HG02852 (cell line): ENCODE data around the gene UBE2QL1.

Experiments
- ATAC-seq: cut with Tn5 transposase; IDR thresholded peaks from one replicate; pipeline ENCODE4 v1.9.1; 2021; ENCODE audit warnings: mild to moderate bottlenecking, moderate library complexity; ENCODE audit not compliant: unreplicated experiment

Gene UBE2QL1

DNA sequence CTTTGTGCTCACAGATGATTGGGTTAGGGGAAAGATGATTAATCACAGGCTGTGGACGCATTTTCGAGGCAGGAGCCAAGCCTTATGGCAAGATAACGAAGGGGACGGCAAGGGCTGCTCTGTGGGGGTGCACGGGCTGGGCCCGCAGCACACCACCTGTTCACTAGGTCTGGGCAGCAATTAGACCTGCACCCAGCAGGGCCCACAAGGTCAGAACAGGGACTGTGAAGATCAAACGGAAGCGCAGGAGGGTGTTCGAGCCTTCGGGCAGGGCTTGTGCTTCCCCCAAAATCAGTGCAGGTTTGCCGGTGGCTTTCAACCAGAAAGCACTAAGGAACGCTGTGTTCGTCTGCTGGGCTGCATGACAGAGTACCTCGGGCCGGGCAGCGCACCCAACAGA, 73.7 kb downstream of the UBE2QL1 start:
- no peak for ATAC-seq

DNA sequence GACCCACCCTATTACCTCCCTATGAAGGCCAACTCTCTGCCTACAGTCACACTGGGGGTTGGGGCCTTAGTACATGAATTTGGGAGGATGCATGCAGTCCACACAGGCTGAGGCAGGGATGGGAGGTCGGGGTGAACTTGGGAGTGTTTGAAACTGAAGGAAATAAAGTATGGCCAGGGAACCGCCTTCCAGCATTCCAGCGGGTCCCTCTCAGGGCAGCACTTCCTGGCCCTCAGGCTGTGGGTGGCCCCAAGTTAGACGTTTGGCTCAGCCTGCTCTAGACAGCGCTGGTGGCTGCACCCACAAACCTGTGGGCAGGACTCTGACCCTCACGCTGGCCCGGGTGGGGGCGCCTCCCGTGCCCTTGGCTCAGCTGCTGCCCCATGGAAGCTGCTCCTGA, 74.3 kb downstream of the UBE2QL1 start:
- ATAC-seq = no peak

DNA sequence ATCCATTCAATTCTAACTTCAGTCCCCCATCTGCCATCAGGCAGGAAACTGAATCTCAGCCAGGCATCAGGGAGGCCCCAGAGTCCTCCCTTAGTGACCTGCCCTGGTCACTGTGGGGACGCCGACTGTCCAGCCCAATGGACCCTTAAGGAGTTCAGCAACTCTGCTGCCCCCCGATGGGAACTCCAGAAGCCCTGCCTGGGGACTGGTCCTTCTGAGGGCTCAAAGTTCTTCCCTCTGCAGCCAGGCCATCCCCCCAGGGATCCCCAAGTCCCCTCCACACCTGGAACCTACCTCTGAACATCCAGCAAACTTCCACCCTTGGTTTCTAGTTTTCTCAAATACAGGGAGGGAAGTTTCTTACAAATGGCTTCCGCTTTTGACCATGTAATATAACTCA, 76.8 kb downstream of the UBE2QL1 start:
- no peak for ATAC-seq

DNA sequence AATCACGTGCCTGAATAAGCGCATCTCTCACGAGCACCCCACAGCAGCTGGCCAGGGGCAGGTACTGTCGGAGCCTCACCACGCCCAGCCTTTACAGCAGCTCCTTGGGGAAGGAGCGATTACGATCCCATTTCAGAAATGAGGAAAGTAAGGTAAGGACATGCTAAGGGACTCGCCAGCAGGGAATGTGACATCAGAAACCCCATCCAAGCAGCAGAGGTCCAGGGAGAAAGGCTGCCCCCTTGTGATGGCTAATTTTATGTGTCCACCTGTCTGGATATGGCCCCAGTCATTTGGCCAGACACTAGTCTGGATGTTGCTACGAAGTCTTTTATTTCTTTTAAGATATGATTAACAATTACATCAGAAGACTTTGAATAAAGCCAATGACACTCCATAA, 77.3 kb downstream of the UBE2QL1 start:
- ATAC-seq = no peak

DNA sequence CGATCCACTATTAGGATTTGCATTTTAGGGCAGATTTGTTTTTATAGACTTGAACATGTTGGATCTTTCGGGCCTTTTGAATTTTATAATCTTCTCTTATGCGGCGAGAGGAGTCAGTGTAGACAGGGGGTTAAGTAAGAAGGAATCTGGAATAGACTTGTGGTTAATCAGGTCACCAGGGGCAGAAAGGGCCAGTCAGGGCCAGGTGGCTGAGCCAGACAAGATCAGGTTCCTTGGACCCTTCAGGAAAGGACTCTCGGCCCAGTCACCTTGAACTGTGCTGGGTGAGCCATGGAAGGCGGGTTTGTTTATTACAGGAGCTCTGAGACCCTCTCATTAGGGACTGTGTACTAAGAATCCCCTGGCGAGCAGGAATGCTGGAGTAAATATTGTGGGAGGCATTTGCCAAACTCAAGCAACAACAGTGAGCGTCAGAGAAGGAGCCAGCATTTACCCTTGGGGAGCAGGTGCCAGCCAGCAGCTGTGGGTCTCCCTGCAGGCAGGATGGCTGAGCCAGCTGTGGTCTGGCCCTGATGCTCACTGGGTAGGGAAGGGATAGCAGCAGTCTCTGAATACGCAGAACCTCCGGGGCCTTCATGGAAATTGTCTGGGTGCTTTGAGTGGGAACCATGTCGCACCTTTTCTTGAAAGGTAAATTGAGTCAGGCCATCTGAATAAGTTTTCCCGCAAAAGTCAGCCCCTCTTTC, 79.2 kb downstream of the UBE2QL1 start:
- no peak for ATAC-seq

DNA sequence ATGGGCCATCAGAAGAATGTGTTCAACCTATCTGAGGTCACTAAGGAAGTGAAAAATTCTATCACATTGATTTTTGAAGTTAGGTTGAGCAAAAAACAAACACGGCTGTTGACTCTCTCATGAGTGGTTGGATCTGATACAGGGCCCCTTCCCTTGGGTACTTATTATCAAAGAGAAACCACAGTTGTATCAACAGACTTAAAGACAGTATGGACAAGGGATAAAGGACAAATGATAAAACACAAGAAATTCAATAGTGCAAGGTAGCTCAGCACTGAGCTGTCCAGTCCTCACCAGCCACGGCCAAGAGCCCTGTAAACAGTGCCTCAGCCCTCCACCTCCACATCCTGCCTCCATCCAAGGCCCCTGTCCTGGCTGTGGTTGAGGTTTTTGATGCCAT, 86.9 kb downstream of the UBE2QL1 start:
- no peak for ATAC-seq

DNA sequence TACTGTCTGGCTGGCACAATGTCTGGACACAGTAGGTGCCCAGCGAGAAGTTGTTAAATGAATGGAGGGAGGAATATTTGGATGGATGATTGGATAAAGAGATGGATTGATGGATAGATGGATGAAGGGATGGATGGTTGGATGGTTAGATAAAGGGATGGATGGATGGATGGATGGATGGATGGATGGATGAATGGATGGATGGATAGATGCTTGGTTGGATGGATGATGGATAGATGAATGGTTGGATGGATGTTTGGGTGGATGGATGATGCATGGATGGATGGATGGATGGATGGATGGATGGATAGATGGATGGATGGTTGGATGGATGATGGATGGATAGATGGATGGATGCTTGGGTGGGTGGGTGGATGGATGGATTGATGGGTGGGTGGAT, 90.4 kb downstream of the UBE2QL1 start:
- ATAC-seq = no peak

DNA sequence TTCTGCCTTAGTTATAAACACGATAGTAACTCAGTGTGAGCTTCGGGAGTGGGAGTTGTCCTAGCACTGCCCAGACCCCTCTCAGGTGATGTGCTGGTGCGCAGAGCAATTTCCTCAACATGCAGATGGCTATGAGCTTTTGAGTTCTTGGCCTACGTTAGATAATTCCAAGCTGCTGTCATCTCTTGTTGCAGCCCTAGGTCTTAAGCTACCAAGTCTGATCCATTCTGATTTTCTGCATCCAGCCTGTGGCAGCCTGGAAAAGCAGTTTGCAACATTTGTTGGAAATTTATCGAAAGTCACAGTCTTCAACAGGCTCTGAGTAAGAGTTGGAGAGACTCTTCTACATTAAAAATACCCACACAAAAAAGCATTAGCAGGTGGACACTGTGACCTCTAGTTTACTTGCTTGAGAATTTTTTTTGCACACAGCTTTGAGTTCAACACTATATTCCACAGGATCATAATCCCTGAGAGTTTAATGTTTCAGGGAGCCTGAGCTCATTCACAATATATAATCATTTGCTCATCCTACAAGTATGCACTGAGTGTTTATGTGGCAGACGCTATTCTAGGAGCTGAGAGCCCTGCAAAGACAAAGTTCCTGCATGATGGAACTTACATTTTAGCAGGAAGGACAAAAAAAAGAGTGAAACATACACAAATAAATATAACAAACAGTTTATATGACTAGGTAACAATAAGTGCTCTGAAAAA, 91.6 kb downstream of the UBE2QL1 start:
- ATAC-seq = no peak

DNA sequence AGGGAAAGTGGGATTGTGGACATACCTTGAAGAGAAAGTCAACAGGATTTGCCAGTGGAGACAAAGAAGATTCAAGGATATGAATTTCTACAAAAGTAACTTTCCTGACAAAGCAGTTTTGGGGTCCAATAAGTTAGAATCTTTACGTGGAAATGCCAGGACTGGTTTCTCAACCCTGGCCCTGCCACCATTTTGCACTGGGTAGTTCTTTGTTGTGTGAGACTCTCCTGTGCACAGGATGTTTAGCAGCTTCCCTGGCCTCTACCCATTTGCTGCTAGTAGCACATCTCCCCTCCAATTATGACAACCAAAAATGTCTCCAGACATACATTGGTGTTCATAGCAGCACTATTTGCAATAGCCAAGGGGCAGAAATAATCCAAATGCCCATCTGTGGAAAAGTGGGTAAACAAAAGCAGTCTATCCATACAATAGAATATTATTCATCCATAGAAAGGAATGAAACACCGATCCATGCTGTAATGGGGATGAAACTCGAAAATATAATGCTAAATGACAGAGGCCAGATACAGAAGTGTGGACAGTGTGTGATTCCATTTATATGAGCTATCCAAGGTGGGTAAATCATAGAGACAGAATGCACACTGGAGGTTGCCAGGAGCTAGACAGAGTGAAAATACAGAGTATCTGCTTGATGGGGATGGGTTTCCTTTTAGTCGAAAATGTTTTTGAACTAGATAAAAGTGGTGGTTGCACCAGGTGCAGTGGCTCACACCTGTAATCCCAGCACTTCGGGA, 92.8 kb downstream of the UBE2QL1 start:
- no peak for ATAC-seq

DNA sequence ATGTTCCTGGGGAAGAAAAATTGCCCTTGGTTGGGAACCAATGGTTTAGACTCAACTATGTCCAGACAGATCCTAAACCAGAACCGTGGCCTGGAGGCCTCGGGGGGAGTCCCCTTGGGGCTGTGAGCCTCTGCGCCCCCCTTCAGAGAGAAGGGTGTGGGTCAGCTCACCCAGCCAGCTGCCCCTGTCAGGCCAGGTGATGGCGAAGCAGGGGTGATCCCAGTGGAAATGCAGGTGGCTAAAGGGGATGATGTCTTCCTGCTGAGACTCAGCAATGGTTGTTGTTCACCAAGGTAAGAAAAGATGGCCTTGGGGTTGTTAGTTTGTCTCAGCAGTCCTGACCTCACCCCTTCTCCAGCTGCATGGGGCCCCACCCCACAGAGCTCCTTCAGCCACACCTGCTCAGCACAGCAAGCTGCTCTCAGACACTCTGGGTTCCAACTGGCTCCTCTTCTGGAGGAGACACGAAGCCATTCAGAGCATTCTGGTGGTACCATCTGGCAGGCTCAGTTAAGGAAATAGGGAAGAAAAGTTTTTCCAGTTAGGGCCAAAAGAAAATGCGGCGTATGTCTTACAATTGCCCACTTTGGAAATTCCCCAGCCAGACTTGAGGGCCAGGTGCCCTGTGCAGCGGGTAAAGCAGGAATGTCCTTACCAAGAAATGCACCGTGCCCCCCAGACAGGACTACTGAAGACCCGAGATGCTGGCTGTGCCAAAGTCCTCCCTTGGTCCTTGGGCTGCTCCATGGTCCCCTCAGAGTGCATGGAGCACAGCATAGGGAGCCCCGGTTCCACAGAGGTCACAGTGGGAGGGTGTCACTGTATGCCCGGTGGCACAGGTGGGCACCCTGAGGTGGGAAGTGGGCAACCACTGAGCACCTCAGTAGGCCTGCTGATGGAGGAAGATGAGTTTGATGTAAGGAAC, 94.0 kb downstream of the UBE2QL1 start:
- no peak for ATAC-seq

DNA sequence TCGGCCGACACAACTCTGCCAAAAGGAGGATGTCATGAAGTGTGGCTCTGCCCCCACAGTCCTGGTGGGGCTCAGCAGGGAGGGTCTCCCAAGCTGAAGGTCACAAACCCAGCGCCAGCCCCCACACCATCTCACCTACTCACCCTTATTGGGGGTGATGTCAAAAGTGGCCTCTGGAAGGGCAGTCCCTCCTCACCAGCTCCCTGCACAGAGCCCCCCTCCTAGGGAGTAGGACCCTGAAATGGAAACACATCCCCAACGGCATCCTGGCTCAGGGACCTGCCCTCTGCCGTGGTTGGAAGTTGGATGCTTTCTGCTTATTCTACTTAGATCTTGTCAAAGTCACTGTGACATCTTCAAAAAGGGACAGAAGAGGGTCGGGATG, 94.7 kb downstream of the UBE2QL1 start:
- ATAC-seq = no peak

DNA sequence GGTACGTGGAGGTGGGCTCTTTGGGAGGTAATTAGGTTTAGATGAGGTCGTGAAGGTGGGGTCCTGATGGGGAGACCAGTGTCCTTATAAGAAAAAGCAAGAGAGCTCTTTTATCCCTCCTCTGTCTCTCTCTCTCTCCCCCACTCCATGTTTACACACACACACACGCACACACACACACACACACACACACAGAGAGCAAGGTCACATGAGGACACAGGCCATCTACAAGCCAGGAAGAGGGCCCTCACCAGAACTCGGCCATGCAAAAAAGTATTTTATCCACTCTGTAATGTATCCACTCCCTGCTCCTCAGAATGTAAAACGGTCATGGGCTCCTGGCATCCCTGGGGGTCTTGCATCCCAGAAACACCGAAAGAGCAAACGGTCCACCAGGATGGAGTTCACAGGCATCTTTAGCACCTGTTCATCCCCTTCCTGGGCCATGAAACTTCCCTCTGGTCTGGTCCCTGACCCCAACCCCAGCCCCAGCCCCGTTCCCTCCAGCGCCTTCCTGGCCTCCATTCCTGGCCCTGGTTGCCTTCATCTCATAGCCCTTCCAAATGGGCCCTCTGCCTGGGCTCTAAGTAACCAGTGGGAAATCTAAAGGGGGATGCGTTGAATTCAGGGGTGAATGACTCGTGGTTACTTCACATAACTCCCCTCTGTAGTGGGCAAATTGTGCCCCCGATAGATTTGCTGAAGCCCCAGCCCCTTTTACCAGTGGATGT, 95.3 kb downstream of the UBE2QL1 start:
- no peak for ATAC-seq
